SJSA1 (cell line): Measurements from ENCODE around the gene FANCG. TPM values are rescaled to one million over a fixed set of nuclear protein-coding genes. Genes with fewer than 3 reads are reported as not detected.

Experiments
- DNase-seq, 2 experiments: peaks; one replicate each; pipeline ENCODE4 v3.0.0-alpha.2; 2015 to 2020; ENCODE audit warnings: low spot score in 2 of 2, low read depth in 1 of 2
- H3K27ac ChIP-seq: fragments of 250-450 bp; sonication (Bioruptor Pico); 2 replicates; pipeline ENCODE4 v1.5.1; 2020; ENCODE audit warnings: mild to moderate bottlenecking, moderate library complexity
- H3K27me3 ChIP-seq: fragments of 250-450 bp; sonication (Bioruptor Pico); replicated peaks from 2 replicates; pipeline ENCODE4 v1.5.1; 2020; ENCODE audit warnings: mild to moderate bottlenecking, moderate library complexity
- H3K36me3 ChIP-seq: fragments of 250-450 bp; sonication (Bioruptor Pico); 2 replicates; pipeline ENCODE4 v1.5.1; 2020; ENCODE audit warnings: mild to moderate bottlenecking
- H3K4me1 ChIP-seq: fragments of 250-450 bp; sonication (Bioruptor Pico); replicated peaks from 2 replicates; pipeline ENCODE4 v1.6.1; 2021; ENCODE audit warnings: mild to moderate bottlenecking
- H3K4me3 ChIP-seq: fragments of 250-450 bp; sonication (Bioruptor Pico); 2 replicates; pipeline ENCODE4 v1.5.1; 2020; ENCODE audit warnings: mild to moderate bottlenecking
- H3K9me3 ChIP-seq: fragments of 250-450 bp; sonication (Bioruptor Pico); replicated peaks from 2 replicates; pipeline ENCODE4 v1.5.1; 2020; ENCODE audit warnings: mild to moderate bottlenecking
- total RNA-seq: library from RNA; depleted of rRNA; stranded (reverse); fragments of >200 nt; shearing (Covaris generic); gene quantifications from 2 replicates; pipeline ENCODE4 v1.2.3, GENCODE V29; 2014

FANCG gene
- total RNA-seq, 1 experiment from 2014 or later, result 22.8 TPM

- Histone ChIP-seq H3K4me3 (no peak overlapping the region), H3K4me1 (no peaks in the 10 kb centered on the region), H3K27ac (no peak overlapping the region), H3K36me3 (no peaks in the 10 kb centered on the region), H3K27me3 (no peaks in the 10 kb centered on the region), H3K9me3 (no peaks in the 10 kb centered on the region)
- DNase-seq, result no peak
These were observed 9.7 kb upstream of the FANCG start for GRCh38 chr9:35089434-35089833.

- Histone ChIP-seq H3K27ac (no peak overlapping the region), H3K27me3 (no peaks in the 10 kb centered on the region), H3K36me3 (no peaks in the 10 kb centered on the region), H3K9me3 (no peaks in the 10 kb centered on the region), H3K4me1 (no peaks in the 10 kb centered on the region), H3K4me3 (no peak overlapping the region)
- DNase-seq, result no peak
These were observed 5.3 kb upstream of the FANCG start for GRCh38 chr9:35085078-35085477.

- no peaks in the 10 kb centered on the region for H3K27me3 ChIP-seq
- 0 out of 2 replicates have a peak overlapping the region, but pooled peaks have one; percentile 78 for H3K27ac ChIP-seq
- DNase-seq, result no peak
- peaks cover 4% of the 10 kb centered on the region for H3K36me3 ChIP-seq
- no peaks in the 10 kb centered on the region for H3K9me3 ChIP-seq
- H3K4me1 ChIP-seq, result no peaks in the 10 kb centered on the region
- peak overlapping the region; percentile 58 for H3K4me3 ChIP-seq
These were observed 709 bp downstream of the FANCG start for GRCh38 chr9:35079041-35079425.

GRCh38 chr9:35078066-35078465, 1.7 kb downstream of the FANCG start:
- Histone ChIP-seq H3K4me3 (no peak overlapping the region), H3K36me3 (peaks cover 9% of the 10 kb centered on the region), H3K4me1 (peaks cover under 1% of the 10 kb centered on the region), H3K27me3 (no peaks in the 10 kb centered on the region), H3K27ac (no peak overlapping the region), H3K9me3 (no peaks in the 10 kb centered on the region)
- no peak for DNase-seq

- H3K27ac ChIP-seq, result no peak overlapping the region
- peaks cover 18% of the 10 kb centered on the region for H3K36me3 ChIP-seq
- no peaks in the 10 kb centered on the region for H3K27me3 ChIP-seq
- no peaks in the 10 kb centered on the region for H3K9me3 ChIP-seq
- H3K4me1 ChIP-seq, result peaks cover 4% of the 10 kb centered on the region
- DNase-seq, result no peak
- no peak overlapping the region for H3K4me3 ChIP-seq
These were observed 2.9 kb downstream of the FANCG start for GRCh38 chr9:35076848-35077247.

GRCh38 chr9:35075358-35075757, 4.4 kb downstream of the FANCG start:
- no peak for DNase-seq
- Histone ChIP-seq H3K36me3 (peaks cover 30% of the 10 kb centered on the region), H3K27me3 (no peaks in the 10 kb centered on the region), H3K27ac (no peak overlapping the region), H3K9me3 (no peaks in the 10 kb centered on the region), H3K4me1 (peaks cover 8% of the 10 kb centered on the region), H3K4me3 (no peak overlapping the region)

GRCh38 chr9:35074791-35075190, 5.0 kb downstream of the FANCG start:
- peaks cover 36% of the 10 kb centered on the region for H3K36me3 ChIP-seq
- no peaks in the 10 kb centered on the region for H3K27me3 ChIP-seq
- no peak overlapping the region for H3K27ac ChIP-seq
- no peaks in the 10 kb centered on the region for H3K9me3 ChIP-seq
- H3K4me3 ChIP-seq, result no peak overlapping the region
- DNase-seq, result no peak
- H3K4me1 ChIP-seq, result peaks cover 14% of the 10 kb centered on the region

GRCh38 chr9:35074141-35074540, 5.6 kb downstream of the FANCG start:
- no peak for DNase-seq
- no peak overlapping the region for H3K4me3 ChIP-seq
- peaks cover 16% of the 10 kb centered on the region for H3K4me1 ChIP-seq
- H3K9me3 ChIP-seq, result no peaks in the 10 kb centered on the region
- H3K36me3 ChIP-seq, result peaks cover 37% of the 10 kb centered on the region
- H3K27me3 ChIP-seq, result no peaks in the 10 kb centered on the region
- no peak overlapping the region for H3K27ac ChIP-seq

- Histone ChIP-seq H3K4me1 (peaks cover 16% of the 10 kb centered on the region), H3K36me3 (peaks cover 44% of the 10 kb centered on the region), H3K4me3 (no peak overlapping the region), H3K9me3 (no peaks in the 10 kb centered on the region), H3K27ac (no peak overlapping the region), H3K27me3 (no peaks in the 10 kb centered on the region)
- no peak for DNase-seq
These were observed 6.5 kb downstream of the FANCG start for GRCh38 chr9:35073279-35073612.

GRCh38 chr9:35072461-35073278, 7.1 kb downstream of the FANCG start, which contains the start of gene VCP:
Gene VCP, minus strand, starts transcription at chr9:35072625. Its CDS starts 272 bp downstream, at chr9:35072353.
- Histone ChIP-seq H3K4me1 (peaks cover 16% of the 10 kb centered on the region), H3K36me3 (peaks cover 49% of the 10 kb centered on the region), H3K4me3 (peak within 1 kb of the TSS; percentile 94), H3K27me3 (no peaks in the 10 kb centered on the region), H3K9me3 (no peaks in the 10 kb centered on the region), H3K27ac (peak within 1 kb of the TSS; percentile 98)
- DNase-seq, result peak; percentile 92 to 94

GRCh38 chr9:35071814-35072460, 7.8 kb downstream of the FANCG start:
- peak overlapping the region; percentile 94 for H3K4me3 ChIP-seq
- peak overlapping the region; percentile 98 for H3K27ac ChIP-seq
- peak; percentile 78 to 82 for DNase-seq
- H3K9me3 ChIP-seq, result no peaks in the 10 kb centered on the region
- peaks cover 57% of the 10 kb centered on the region for H3K36me3 ChIP-seq
- H3K4me1 ChIP-seq, result peaks cover 16% of the 10 kb centered on the region
- H3K27me3 ChIP-seq, result no peaks in the 10 kb centered on the region

GRCh38 chr9:35070823-35071813, 8.6 kb downstream of the FANCG start:
- DNase-seq, result peak in 1 of 2 experiments; percentile 1
- Histone ChIP-seq H3K36me3 (peaks cover 61% of the 10 kb centered on the region), H3K27me3 (no peaks in the 10 kb centered on the region), H3K9me3 (no peaks in the 10 kb centered on the region), H3K4me3 (peak overlapping the region; percentile 94), H3K27ac (peak overlapping the region; percentile 98), H3K4me1 (peaks cover 16% of the 10 kb centered on the region)

- Histone ChIP-seq H3K4me3 (no peak overlapping the region), H3K36me3 (peaks cover 78% of the 10 kb centered on the region), H3K27ac (no peak overlapping the region), H3K27me3 (no peaks in the 10 kb centered on the region), H3K4me1 (peaks cover 16% of the 10 kb centered on the region), H3K9me3 (no peaks in the 10 kb centered on the region)
- DNase-seq, result no peak
These were observed 10.7 kb downstream of the FANCG start for GRCh38 chr9:35069020-35069419.
